Thyroid gland (tissue), 4 donors: ENCODE results near the gene ATXN1. TPM values are rescaled to one million over a fixed set of nuclear protein-coding genes. Genes with fewer than 3 reads are reported as not detected.
"Not testable (repeated sequence)": the region's sequence is repeated elsewhere in the genome, so short reads cannot be mapped to it uniquely, and the experiment has no call there.

ENCODE experiments used
- DNase-seq, 2 donors: peaks; one replicate each; pipeline ENCODE4 v3.0.0-alpha.2; 2019
- H3K27ac ChIP-seq, 3 donors: fragments of 200-600 bp; sonication (generic); 1 replicate in 2 of 3; 2 replicates in 1 of 3; pipeline ENCODE4 v1.5.1; 2016 to 2019; ENCODE audit warnings: mild to moderate bottlenecking in 1 of 3, moderate library complexity in 1 of 3
- H3K27me3 ChIP-seq: fragments of 200-600 bp; sonication (generic); one replicate; pipeline ENCODE4 v1.5.1; 2019
- H3K36me3 ChIP-seq, 2 donors: fragments of 200-600 bp; sonication (generic); one replicate each; pipeline ENCODE4 v1.5.1; 2016 to 2019
- H3K4me1 ChIP-seq, 2 donors: fragments of 200-600 bp; sonication (generic); one replicate each; pipeline ENCODE4 v1.5.1; 2017 to 2019
- H3K4me3 ChIP-seq, 3 donors: fragments of 200-600 bp; sonication (generic); replicated peaks in 1 of 3; 1 replicate in 2 of 3; 2 replicates in 1 of 3; pipeline ENCODE4 v1.5.1; 2016; ENCODE audit warnings: mild to moderate bottlenecking in 1 of 3
- H3K9me3 ChIP-seq: fragments of 200-600 bp; sonication (generic); one replicate; pipeline ENCODE4 v1.5.1; 2017
- POLR2A ChIP-seq, 2 donors: fragments of 450-650 bp; IDR thresholded peaks; one replicate each; pipeline ENCODE4 v1.6.1; 2017; ENCODE audit warnings: antibody characterized with exemption in 2 of 2, mild to moderate bottlenecking in 2 of 2, moderate library complexity in 1 of 2
- WGBS, 2 donors: methylation state at CpG; one replicate each; pipeline ENCODE4 v1.1.5; 2017; 5-methylcytosine and 5-hydroxymethylcytosine counted together
- intact Hi-C: fragments of 100-400 bp; cut with DNase I; formaldehyde crosslinking; loops from one replicate; pipeline ENCODE4 v1.15.1; 2023
- total RNA-seq, 4 donors: library from RNA; depleted of rRNA; stranded (reverse); fragments of >200 nt; gene quantifications; one replicate each; pipeline ENCODE4 v1.2.3, GENCODE V29; 2016
- TF ChIP-seq, protein P1 (sequence below), 6 experiments: fragments of 200-600 bp in 3 of 6; fragments of 450-650 bp in 3 of 6; sonication (generic) in 3 of 6; IDR thresholded peaks; one replicate each; pipeline ENCODE4 v1.5.1; 2016 to 2019; ENCODE audit warnings: antibody characterized with exemption in 6 of 6, mild to moderate bottlenecking in 2 of 6, inconsistent platforms in 1 of 6, moderate library complexity in 1 of 6

The ATXN1 gene
- total RNA-seq, 4 donors from 2014 or later, result 62.1 to 88.1 (median 83.0) TPM

- Histone ChIP-seq H3K27me3 (no peaks in the 10 kb centered on the region), H3K9me3 (no peaks in the 10 kb centered on the region), H3K4me1 (peaks cover 9 to 19% of the 10 kb centered on the region in 2 donors), H3K4me3 (no peak overlapping the region), H3K27ac (no peak overlapping the region), H3K36me3 (no peaks in the 10 kb centered on the region)
- no peak for DNase-seq
- TF ChIP-seq, protein P1, sequence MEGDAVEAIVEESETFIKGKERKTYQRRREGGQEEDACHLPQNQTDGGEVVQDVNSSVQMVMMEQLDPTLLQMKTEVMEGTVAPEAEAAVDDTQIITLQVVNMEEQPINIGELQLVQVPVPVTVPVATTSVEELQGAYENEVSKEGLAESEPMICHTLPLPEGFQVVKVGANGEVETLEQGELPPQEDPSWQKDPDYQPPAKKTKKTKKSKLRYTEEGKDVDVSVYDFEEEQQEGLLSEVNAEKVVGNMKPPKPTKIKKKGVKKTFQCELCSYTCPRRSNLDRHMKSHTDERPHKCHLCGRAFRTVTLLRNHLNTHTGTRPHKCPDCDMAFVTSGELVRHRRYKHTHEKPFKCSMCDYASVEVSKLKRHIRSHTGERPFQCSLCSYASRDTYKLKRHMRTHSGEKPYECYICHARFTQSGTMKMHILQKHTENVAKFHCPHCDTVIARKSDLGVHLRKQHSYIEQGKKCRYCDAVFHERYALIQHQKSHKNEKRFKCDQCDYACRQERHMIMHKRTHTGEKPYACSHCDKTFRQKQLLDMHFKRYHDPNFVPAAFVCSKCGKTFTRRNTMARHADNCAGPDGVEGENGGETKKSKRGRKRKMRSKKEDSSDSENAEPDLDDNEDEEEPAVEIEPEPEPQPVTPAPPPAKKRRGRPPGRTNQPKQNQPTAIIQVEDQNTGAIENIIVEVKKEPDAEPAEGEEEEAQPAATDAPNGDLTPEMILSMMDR (IDR thresholded peaks at IDR 0.05), result no peak
- TF ChIP-seq POLR2A (IDR thresholded peaks at IDR 0.05), result no peak
- 83 to 85% methylated on average over 4 of the region's 4 CpGs for WGBS, 2 donors
- intact Hi-C loops, result no loop called here
Observed at GRCh38 chr6:16632101-16632500, 129.2 kb downstream of the ATXN1 start.

DNA sequence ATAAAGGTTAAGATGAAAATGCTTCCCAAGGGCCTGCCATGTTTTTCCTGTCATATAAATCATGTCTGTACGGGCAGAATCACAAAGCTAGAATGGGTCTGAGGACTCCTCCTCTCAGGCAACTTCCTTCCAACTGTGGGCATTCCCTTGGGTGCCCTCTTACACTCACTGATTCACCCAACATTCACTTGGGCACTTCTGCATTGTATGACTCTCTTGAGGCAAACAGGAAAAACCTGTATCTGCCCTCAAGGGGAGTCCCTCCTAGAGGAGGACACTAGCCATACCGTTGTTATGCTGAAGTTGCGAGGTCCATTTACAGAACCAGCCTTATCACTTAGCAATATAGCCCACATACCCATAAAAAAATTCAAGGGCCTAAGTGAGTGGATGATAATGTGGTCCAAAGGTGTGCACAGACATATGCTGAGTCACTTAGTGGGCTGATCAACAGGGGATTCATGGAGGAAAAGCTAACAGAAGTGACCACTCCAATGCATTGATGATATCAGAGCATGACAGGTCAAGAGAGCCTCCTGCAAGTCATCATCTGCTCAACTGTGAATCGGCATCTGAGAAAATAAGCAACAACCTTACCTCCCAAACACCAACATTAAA lies 131.1 kb downstream of the ATXN1 start:
- 88% methylated on average over 4 of the region's 4 CpGs for WGBS, 2 donors
- intact Hi-C loops, result no loop called here
- no peak for TF ChIP-seq POLR2A (IDR thresholded peaks at IDR 0.05)
- TF ChIP-seq, protein P1 (IDR thresholded peaks at IDR 0.05), result no peak

GRCh38 chr6:16628580-16628979 lies 132.7 kb downstream of the ATXN1 start:
- H3K27me3 ChIP-seq, DNase-seq, intact Hi-C loops, H3K4me3 ChIP-seq, H3K9me3 ChIP-seq, H3K27ac ChIP-seq, H3K4me1 ChIP-seq, H3K36me3 ChIP-seq: not testable (repeated sequence)
- 100% methylated on average over 1 of the region's 1 CpG for WGBS, 2 donors

More for the DNA sequence above, 131.1 kb downstream of the ATXN1 start:
- DNase-seq, result no peak
- Histone ChIP-seq H3K9me3 (no peaks in the 10 kb centered on the region), H3K4me3 (no peak overlapping the region), H3K36me3 (no peaks in the 10 kb centered on the region), H3K27ac (no peak overlapping the region), H3K27me3 (no peaks in the 10 kb centered on the region), H3K4me1 (peaks cover 0 to 5% of the 10 kb centered on the region in 2 donors)

DNA sequence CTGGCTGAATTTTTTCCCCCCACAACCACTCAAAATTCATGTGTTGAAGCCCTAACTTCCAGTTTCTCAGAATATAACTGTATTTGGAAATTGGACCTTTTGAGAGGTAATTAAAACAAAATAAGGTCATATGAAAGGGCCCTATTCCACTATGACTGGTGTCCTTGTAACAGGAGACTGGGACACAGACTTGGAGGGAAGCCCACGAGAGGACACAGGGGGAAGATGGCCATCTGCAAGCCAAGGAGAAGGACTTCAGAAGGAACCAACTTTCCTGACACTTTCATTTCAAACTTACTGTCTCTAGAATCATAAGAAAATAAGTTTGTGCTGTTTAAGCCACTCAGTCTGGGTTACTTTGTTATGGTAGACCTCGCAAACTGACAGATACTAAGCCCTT lies 134.6 kb downstream of the ATXN1 start:
- H3K4me1 ChIP-seq, result peaks cover 8 to 14% of the 10 kb centered on the region in 2 donors
- intact Hi-C loops, result no loop called here
- H3K4me3 ChIP-seq, result no peak overlapping the region
- H3K27ac ChIP-seq, result no peak overlapping the region
- TF ChIP-seq, protein P1 (IDR thresholded peaks at IDR 0.05), result no peak
- TF ChIP-seq POLR2A (IDR thresholded peaks at IDR 0.05), result no peak
- H3K36me3 ChIP-seq, result no peaks in the 10 kb centered on the region
- no peaks in the 10 kb centered on the region for H3K27me3 ChIP-seq
- WGBS, 2 donors, result 91 to 94% methylated on average over 2 of the region's 2 CpGs
- no peaks in the 10 kb centered on the region for H3K9me3 ChIP-seq
- DNase-seq, result no peak

GRCh38 chr6:16625291-16626265 lies 135.7 kb downstream of the ATXN1 start:
- no peak for DNase-seq
- H3K27ac ChIP-seq, result no peak overlapping the region
- no peaks in the 10 kb centered on the region for H3K9me3 ChIP-seq
- peaks cover 8 to 25% of the 10 kb centered on the region in 2 donors for H3K4me1 ChIP-seq
- WGBS, 2 donors, result 83 to 86% methylated on average over 10 of the region's 10 CpGs
- H3K27me3 ChIP-seq, result no peaks in the 10 kb centered on the region
- H3K36me3 ChIP-seq, result no peaks in the 10 kb centered on the region
- TF ChIP-seq, protein P1 (IDR thresholded peaks at IDR 0.05), result no peak
- no peak for TF ChIP-seq POLR2A (IDR thresholded peaks at IDR 0.05)
- intact Hi-C loops, result no loop called here
- no peak overlapping the region for H3K4me3 ChIP-seq
